Mucosa of rectum (tissue), 2 donors: ENCODE data around the gene SF3A2.

Source experiments
- H3K27ac ChIP-seq, 2 donors: one replicate each; pipeline ENCODE4 v1.7.0; 2013; ENCODE audit warnings: inconsistent platforms in 2 of 2, low read depth in 2 of 2, low read length in 2 of 2
- H3K27me3 ChIP-seq, 2 donors: one replicate each; pipeline ENCODE4 v1.7.0; 2013; ENCODE audit warnings: low read length in 2 of 2; ENCODE audit not compliant: control insufficient read depth in 2 of 2, insufficient read depth in 2 of 2
- H3K36me3 ChIP-seq, 2 donors: one replicate each; pipeline ENCODE4 v1.7.0; 2013; ENCODE audit warnings: low read length in 2 of 2; ENCODE audit not compliant: control insufficient read depth in 2 of 2, insufficient read depth in 2 of 2
- H3K4me1 ChIP-seq, 2 donors: one replicate each; pipeline ENCODE4 v1.7.0; 2013; ENCODE audit warnings: low read length in 2 of 2, mild to moderate bottlenecking in 1 of 2; ENCODE audit not compliant: control insufficient read depth in 2 of 2, insufficient read depth in 2 of 2
- H3K4me3 ChIP-seq, 2 donors: one replicate each; pipeline ENCODE4 v1.7.0; 2013; ENCODE audit warnings: low read length in 2 of 2
- H3K9ac ChIP-seq, 2 donors: one replicate each; pipeline ENCODE4 v1.7.0; 2013; ENCODE audit warnings: low read length in 2 of 2, low read depth in 1 of 2, mild to moderate bottlenecking in 1 of 2
- H3K9me3 ChIP-seq, 2 donors: one replicate each; pipeline ENCODE4 v1.7.0; 2013; ENCODE audit warnings: low read length in 2 of 2; ENCODE audit not compliant: control insufficient read depth in 2 of 2
- donor health status: healthy.
- donor health status: Normal muscosa, but diverticular disease.

The SF3A2 gene

DNA sequence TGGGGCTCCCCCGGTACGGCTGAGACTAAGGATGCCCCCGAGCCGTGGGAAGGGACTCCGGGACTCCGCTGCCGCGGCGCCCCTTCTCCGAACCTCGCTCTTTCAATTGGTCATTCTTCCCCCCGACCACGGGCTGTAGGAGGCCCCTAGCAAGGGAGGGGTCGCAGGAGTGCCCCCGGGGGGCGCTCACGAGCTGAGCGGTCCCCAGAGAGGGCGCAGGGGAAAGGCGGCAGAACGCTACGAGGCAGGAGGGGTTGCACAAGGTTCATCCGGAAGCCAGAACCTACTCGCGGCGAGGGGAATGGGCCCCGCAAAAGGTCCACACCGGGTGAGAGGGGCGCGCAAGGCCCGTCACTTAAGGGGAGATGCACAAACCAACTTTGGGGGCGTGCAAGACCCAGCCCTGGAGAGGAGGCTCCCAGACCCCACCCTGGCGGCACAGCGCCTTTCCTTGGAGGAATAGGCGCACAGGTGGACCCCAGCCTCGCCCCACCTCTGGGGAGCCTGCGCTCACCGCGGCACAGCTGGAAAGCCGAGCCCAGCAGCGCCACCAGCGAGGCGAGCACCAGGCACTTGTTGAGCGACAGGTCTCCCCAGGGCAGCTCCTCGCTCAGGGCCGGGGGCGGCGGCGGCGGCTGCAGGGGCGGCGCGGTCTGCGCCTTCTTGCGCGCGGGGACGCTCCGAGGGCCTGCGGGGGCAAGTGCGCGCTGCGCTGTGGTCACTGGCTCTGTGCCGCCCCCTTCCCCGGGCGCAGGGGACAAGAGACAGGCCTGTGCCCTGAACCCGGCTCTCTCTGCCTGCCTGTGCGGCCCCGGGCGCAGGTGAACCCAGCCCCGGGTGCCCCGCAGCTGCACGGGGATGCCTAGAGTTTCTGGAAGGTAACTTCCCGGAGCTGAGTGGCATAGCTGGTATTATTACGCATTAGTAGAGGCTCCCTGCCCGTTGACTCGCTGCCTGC is 16.8 kb downstream of the SF3A2 start:
- peaks cover 20 to 38% of the 10 kb centered on the region in 2 donors for H3K27me3 ChIP-seq
- no peaks in the 10 kb centered on the region for H3K9me3 ChIP-seq
- no peak overlapping the region for H3K9ac ChIP-seq
- H3K36me3 ChIP-seq: peaks cover 0 to 3% of the 10 kb centered on the region in 2 donors
- no peak overlapping the region for H3K27ac ChIP-seq
- peaks cover 11 to 12% of the 10 kb centered on the region in 2 donors for H3K4me1 ChIP-seq
- H3K4me3 ChIP-seq: no peak overlapping the region

- Histone ChIP-seq H3K27me3 (peaks cover 20 to 38% of the 10 kb centered on the region in 2 donors), H3K9me3 (no peaks in the 10 kb centered on the region), H3K4me3 (no peak overlapping the region), H3K4me1 (peaks cover 11 to 12% of the 10 kb centered on the region in 2 donors), H3K27ac (no peak overlapping the region), H3K9ac (no peak overlapping the region), H3K36me3 (no peaks in the 10 kb centered on the region)
These were observed 17.6 kb downstream of the SF3A2 start for GRCh38 chr19:2254064-2254872.

DNA sequence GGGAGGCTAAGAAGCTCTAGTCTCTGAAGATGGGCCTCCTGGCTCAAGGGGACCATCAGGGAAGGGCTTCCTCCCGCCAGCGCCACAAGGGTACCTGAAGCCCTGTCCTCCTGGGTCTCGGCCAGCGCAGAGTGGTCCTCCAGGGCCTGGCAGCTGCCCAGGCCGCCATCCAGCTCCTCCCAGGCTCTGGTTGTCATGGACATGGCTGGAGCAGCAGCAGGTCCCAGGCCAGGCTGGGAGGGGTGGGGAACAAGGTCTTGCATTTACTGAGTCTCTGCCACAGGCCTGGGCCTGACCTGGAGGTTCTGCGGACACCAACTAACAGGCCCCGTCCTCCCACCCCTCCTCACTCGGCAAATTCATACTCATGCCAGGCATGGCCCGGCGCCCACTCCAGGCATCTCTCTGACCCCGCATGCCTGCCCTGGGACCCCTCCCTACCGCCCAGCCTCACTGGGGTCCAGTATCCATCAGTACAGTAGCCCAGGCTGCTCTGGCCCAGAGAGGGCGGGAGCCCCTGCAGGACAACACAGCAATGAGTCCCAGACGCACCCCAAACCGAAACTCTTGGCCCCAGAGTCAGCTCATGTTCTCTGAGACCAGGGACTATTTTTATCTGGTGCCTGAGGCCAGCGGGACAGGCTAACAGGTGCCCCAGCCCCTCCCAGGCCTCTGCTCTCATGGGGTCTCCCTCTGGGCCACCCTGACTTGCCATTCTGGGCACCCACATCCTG is 18.7 kb downstream of the SF3A2 start:
- Histone ChIP-seq H3K4me3 (no peak overlapping the region), H3K9me3 (no peaks in the 10 kb centered on the region), H3K27ac (no peak overlapping the region), H3K27me3 (peaks cover 20 to 31% of the 10 kb centered on the region in 2 donors), H3K4me1 (peaks cover 11 to 12% of the 10 kb centered on the region in 2 donors), H3K36me3 (no peaks in the 10 kb centered on the region), H3K9ac (no peak overlapping the region)

DNA sequence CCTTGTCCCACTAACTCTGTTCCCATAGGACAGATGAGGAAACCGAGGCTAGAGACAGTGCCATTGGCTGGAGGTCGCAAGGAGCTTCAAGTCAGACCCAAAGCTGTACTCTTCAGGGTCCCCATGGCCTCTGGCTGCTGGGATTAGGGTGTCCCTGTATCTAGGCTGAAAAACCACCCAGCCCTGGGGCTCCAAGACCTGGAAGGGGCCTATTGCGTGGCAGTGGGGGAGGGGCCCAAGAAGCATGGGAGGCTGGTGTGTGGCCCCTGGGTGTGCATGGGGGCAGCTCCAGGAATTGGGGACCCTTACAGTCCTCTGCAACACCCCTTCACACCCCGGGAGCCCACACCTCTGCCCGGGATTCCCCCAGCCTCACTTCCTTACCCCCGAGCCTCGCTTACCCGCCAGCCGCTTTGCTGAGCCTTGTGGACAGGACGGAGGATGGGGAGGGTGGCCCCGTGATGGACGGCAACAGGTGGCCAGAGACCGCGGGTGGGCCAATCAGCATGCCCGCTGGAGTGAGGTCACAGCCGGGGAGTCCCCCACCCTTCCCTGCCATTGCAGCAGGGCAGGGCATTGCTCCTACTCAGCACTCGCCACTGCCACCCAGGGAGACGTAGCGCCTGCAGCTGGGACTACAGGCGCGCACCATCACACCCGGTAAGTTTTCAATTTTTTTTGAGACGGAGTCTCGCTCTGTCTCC is 19.5 kb downstream of the SF3A2 start, which contains the start of gene JSRP1:
Gene JSRP1 (minus strand): TSS at position 436 of the 704 bp plus-strand sequence. CDS start 1,103 bp downstream, outside the sequence.
- Histone ChIP-seq H3K27ac (no peak within 1 kb of the TSS), H3K9me3 (no peaks in the 10 kb centered on the region), H3K4me3 (peak within 1 kb of the TSS in 1 of 2 donors; percentile 13), H3K36me3 (no peaks in the 10 kb centered on the region), H3K4me1 (peaks cover 10 to 13% of the 10 kb centered on the region in 2 donors), H3K27me3 (peaks cover 20 to 25% of the 10 kb centered on the region in 2 donors), H3K9ac (no peak within 1 kb of the TSS)

DNA sequence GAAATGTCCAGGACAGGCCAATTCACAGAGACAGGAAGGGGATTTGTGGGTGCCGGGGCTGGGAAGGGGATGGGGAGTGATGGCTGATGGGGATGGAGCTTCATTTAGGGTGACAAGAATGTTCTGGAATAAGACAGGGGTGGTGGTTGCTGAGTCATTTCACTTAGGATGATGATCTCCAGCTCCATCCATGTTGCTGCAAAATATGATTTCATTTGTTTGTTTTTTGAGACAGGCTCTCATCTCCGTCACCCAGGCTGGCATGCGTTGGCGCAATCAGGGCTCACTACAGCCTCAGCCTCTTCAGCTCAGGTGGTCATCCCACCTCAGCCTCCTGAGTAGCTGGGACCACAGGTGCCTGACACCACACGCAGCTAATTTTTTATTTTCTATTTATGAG is 22.7 kb downstream of the SF3A2 start:
- Histone ChIP-seq H3K27me3 (no peaks in the 10 kb centered on the region), H3K36me3 (no peaks in the 10 kb centered on the region), H3K27ac (no peak overlapping the region), H3K9me3 (no peaks in the 10 kb centered on the region), H3K4me3 (no peak overlapping the region), H3K9ac (no peak overlapping the region), H3K4me1 (peaks cover 0 to 5% of the 10 kb centered on the region in 2 donors)

GRCh38 chr19:2260341-2260805 is 23.7 kb downstream of the SF3A2 start:
- no peaks in the 10 kb centered on the region for H3K36me3 ChIP-seq
- H3K27ac ChIP-seq: peak overlapping the region; percentile 54 to 72
- no peaks in the 10 kb centered on the region for H3K27me3 ChIP-seq
- no peaks in the 10 kb centered on the region for H3K9me3 ChIP-seq
- H3K4me1 ChIP-seq: peaks cover 0 to 5% of the 10 kb centered on the region in 2 donors
- peak overlapping the region in 1 of 2 donors; percentile 24 for H3K9ac ChIP-seq
- H3K4me3 ChIP-seq: peak overlapping the region; percentile 40 to 41

DNA sequence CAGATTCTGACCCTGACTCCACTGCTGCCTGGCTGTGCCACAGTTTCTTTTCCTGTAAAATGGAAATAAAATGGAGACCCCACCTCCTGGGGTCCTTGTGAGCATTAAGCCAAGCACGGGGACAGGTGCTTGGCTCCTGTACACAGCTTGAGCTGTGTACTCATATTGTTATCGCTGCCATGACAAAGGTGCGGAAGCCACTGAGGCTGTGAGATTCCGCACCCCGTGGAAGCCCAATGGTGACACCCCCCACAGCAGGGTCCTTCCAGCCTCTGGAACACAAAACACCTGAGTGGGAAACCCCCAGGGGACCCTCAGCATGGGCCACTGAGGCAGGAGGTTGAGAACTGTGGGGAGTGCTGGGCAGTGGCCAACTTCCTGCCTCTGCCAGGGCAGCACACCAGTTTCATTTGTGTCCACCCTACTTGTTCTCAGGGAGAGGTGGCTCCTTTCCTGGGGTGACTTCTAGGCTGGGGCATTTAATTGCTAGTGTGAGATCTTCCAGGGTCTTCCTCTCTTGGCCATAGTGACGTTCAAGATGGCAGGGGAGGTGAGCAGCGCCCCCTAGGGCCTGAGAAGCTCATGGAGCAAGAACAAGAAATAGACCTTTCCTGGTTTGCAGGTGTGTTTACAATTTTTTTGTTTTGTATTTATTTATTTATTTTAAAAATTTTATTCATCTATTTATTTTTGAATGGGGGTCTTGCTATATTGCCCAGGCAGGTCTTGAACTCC is 25.0 kb downstream of the SF3A2 start:
- H3K27me3 ChIP-seq: no peaks in the 10 kb centered on the region
- no peak overlapping the region for H3K9ac ChIP-seq
- H3K4me1 ChIP-seq: peaks cover 6 to 9% of the 10 kb centered on the region in 2 donors
- no peaks in the 10 kb centered on the region for H3K36me3 ChIP-seq
- H3K9me3 ChIP-seq: no peaks in the 10 kb centered on the region
- H3K4me3 ChIP-seq: no peak overlapping the region
- peak overlapping the region; percentile 48 to 59 for H3K27ac ChIP-seq

DNA sequence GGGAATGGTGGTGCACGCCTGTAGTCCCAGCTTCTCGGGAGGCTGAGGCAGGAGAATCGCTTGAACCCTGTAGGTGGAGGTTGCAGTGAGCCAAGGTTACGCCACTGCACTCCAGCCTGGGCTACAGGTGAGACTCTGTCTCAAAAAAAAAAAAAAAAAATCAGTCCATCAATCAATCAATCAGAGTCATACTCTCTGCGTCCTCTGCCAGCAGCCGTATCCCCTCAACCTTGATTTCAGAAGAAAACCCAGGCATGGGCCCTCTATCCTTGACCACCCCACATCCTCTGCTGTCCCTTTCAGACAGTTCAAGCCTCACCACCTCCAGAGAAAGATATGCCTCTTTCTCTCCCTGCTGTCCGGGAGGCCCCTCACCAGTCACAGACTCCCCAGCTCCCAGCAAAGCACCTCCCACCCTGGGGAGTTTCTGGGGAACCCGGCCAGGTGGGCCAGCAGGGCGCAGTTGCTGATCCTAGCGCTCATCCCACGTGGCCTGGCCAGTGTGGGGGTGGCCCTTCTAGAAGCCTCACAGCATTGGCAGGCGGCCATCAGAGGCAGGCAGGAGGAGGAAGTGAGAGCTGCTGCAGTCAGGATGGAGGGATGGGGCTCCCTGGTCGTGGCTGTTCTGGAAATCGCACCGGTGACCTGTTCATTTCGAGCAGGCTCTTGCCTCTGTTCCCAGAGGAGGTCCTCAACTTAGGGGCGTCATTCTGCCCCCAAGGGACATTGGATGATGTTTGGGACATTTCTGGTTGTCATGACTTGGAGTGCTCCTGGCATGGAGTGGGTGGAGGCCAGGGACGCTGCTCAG is 29.8 kb downstream of the SF3A2 start:
- Histone ChIP-seq H3K4me3 (no peak overlapping the region), H3K36me3 (peaks cover 0 to 1% of the 10 kb centered on the region in 2 donors), H3K9ac (peak overlapping the region in 1 of 2 donors; percentile 36), H3K27me3 (no peaks in the 10 kb centered on the region), H3K4me1 (peaks cover 15 to 21% of the 10 kb centered on the region in 2 donors), H3K9me3 (no peaks in the 10 kb centered on the region), H3K27ac (peak overlapping the region; percentile 51 to 52)
